ENCODE results near the gene RNF5. TPM values are rescaled to one million over a fixed set of nuclear protein-coding genes. Genes with fewer than 3 reads are reported as not detected.

RNF5 gene
- total RNA-seq, 1 experiment from 2014 or later = 45.9 TPM

DNA sequence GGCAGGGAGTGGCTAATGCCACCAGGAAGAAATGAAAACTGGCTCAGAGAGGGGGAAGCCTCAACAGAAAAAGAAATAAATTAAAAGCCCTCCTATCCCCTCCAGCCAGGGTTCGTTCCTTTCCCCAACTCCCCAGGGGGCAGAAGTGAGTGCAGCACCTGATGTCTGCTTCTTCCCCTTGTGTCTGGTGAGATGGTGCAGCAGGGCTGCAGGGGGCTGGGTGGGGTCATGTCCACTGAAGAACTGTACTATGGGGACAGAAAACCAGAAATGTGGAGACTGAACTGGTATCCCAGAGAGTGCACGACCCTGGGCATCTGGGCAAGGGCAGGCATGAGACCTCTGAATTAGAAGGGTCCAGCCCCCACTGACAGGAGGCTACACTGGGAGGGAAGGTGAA is 9.9 kb upstream of the RNF5 start:
- Histone ChIP-seq H3K36me3 (ENCODE audit: control insufficient read depth in 1 of 2, insufficient read depth in 2 of 2, low read length in 2 of 2) (peaks cover 4 to 15% of the 10 kb centered on the region in 2 experiments; a peak in 3 of 4 replicates), H3K79me2 (ENCODE audit: insufficient read depth, low read length) (no peaks in the 10 kb centered on the region; the same call in 1 of the 2 replicates), H3K4me3 (replicated peaks in 1 of 2; ENCODE audit: low read depth in 1 of 2, low read length in 2 of 2) (no peak overlapping the region), H2AFZ (ENCODE audit: low read depth, low read length, poor library complexity, severe bottlenecking) (no peak overlapping the region), H3K4me1 (ENCODE audit: control insufficient read depth in 1 of 2, insufficient read depth in 2 of 2, low read length in 2 of 2) (peaks cover 3 to 11% of the 10 kb centered on the region in 2 experiments; a peak in 3 of 4 replicates), H4K20me1 (ENCODE audit: insufficient read depth) (no peaks in the 10 kb centered on the region), H3K9ac (ENCODE audit: low read length) (no peak overlapping the region), H3K27ac (ENCODE audit: low read depth, low read length) (no peak overlapping the region), H3K9me3 (ENCODE audit: control insufficient read depth in 1 of 2, insufficient read depth in 1 of 2, low read depth in 1 of 2, low read length in 2 of 2) (no peaks in the 10 kb centered on the region), H3K4me2 (ENCODE audit: low read length) (no peak overlapping the region), H3K9me2 (ENCODE audit: insufficient read depth) (no peaks in the 10 kb centered on the region), H3K27me3 (ENCODE audit: insufficient read depth, low read length) (no peaks in the 10 kb centered on the region)
- CTCF ChIA-PET = no interaction called here
- RAD21 ChIA-PET (ENCODE audit: low non-redundant PET in 1 of 2, low total read pairs in 2 of 2, uncharacterized antibody in 2 of 2, unreplicated experiment in 2 of 2) = no interaction called here
- POLR2A ChIA-PET = no interaction called here
- ATAC-seq = no peak
- BruUV-seq (replicated peaks) = TSS peak; percentile 60
- TF ChIP-seq, protein P1, sequence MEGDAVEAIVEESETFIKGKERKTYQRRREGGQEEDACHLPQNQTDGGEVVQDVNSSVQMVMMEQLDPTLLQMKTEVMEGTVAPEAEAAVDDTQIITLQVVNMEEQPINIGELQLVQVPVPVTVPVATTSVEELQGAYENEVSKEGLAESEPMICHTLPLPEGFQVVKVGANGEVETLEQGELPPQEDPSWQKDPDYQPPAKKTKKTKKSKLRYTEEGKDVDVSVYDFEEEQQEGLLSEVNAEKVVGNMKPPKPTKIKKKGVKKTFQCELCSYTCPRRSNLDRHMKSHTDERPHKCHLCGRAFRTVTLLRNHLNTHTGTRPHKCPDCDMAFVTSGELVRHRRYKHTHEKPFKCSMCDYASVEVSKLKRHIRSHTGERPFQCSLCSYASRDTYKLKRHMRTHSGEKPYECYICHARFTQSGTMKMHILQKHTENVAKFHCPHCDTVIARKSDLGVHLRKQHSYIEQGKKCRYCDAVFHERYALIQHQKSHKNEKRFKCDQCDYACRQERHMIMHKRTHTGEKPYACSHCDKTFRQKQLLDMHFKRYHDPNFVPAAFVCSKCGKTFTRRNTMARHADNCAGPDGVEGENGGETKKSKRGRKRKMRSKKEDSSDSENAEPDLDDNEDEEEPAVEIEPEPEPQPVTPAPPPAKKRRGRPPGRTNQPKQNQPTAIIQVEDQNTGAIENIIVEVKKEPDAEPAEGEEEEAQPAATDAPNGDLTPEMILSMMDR (IDR thresholded peaks at IDR 0.05 in 2 of 3, conservative IDR thresholded peaks at IDR 0.05 in 1 of 3; ENCODE audit: borderline replicate concordance in 1 of 3, insufficient read depth in 1 of 3, low read depth in 2 of 3, low read length in 2 of 3) = no peak
- TF ChIP-seq, protein P2, sequence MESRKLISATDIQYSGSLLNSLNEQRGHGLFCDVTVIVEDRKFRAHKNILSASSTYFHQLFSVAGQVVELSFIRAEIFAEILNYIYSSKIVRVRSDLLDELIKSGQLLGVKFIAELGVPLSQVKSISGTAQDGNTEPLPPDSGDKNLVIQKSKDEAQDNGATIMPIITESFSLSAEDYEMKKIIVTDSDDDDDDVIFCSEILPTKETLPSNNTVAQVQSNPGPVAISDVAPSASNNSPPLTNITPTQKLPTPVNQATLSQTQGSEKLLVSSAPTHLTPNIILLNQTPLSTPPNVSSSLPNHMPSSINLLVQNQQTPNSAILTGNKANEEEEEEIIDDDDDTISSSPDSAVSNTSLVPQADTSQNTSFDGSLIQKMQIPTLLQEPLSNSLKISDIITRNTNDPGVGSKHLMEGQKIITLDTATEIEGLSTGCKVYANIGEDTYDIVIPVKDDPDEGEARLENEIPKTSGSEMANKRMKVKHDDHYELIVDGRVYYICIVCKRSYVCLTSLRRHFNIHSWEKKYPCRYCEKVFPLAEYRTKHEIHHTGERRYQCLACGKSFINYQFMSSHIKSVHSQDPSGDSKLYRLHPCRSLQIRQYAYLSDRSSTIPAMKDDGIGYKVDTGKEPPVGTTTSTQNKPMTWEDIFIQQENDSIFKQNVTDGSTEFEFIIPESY (IDR thresholded peaks at IDR 0.05; ENCODE audit: extremely low read depth, insufficient replicate concordance, low read length) = no peak
- no peak for TF ChIP-seq POLR2AphosphoS5 (IDR thresholded peaks at IDR 0.05; ENCODE audit: low read depth, low read length)
- no peak for TF ChIP-seq EZH2phosphoT487 (IDR thresholded peaks at IDR 0.05; ENCODE audit: borderline replicate concordance)
- no peak for TF ChIP-seq SRF (IDR thresholded peaks at IDR 0.05; ENCODE audit: low read depth)
- intact Hi-C loops (cut with micrococcal nuclease) = no loop called here
- DNase-seq (ENCODE audit: low read depth, low spot score) = no peak
